Measurements from ENCODE around the gene DENND4B. TPM values are rescaled to one million over a fixed set of nuclear protein-coding genes. Genes with fewer than 3 reads are reported as not detected.

DENND4B gene
- total and polyA plus RNA-seq, 9 of the 15 experiments (the other 6 are each of a cell fraction or from before 2014, with no cell fraction given), result 9.5 to 80.5 (median 23.1) TPM

DNA sequence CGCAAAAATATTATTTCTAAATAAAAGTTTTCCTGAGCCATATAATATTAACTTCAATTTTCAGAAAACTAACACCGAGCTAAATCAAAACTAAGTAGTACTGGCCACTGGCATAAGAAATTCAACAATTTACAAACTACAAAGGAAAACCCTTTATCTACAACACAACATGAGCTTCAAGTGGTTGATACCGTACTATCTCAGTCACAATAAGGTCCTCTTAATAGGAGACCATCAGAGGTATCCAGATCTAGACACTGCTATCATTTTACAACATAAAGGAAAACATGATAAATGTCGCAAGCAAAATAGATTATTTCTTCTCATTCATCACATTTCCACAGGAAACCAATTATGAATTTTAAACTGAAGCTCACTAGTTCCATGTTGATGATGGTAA lies 63.3 kb downstream of the DENND4B start (continued):
- TF ChIP-seq, protein P1, sequence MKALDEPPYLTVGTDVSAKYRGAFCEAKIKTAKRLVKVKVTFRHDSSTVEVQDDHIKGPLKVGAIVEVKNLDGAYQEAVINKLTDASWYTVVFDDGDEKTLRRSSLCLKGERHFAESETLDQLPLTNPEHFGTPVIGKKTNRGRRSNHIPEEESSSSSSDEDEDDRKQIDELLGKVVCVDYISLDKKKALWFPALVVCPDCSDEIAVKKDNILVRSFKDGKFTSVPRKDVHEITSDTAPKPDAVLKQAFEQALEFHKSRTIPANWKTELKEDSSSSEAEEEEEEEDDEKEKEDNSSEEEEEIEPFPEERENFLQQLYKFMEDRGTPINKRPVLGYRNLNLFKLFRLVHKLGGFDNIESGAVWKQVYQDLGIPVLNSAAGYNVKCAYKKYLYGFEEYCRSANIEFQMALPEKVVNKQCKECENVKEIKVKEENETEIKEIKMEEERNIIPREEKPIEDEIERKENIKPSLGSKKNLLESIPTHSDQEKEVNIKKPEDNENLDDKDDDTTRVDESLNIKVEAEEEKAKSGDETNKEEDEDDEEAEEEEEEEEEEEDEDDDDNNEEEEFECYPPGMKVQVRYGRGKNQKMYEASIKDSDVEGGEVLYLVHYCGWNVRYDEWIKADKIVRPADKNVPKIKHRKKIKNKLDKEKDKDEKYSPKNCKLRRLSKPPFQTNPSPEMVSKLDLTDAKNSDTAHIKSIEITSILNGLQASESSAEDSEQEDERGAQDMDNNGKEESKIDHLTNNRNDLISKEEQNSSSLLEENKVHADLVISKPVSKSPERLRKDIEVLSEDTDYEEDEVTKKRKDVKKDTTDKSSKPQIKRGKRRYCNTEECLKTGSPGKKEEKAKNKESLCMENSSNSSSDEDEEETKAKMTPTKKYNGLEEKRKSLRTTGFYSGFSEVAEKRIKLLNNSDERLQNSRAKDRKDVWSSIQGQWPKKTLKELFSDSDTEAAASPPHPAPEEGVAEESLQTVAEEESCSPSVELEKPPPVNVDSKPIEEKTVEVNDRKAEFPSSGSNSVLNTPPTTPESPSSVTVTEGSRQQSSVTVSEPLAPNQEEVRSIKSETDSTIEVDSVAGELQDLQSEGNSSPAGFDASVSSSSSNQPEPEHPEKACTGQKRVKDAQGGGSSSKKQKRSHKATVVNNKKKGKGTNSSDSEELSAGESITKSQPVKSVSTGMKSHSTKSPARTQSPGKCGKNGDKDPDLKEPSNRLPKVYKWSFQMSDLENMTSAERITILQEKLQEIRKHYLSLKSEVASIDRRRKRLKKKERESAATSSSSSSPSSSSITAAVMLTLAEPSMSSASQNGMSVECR (CRISPR knock-in tag; IDR thresholded peaks at IDR 0.05), result no peak
- TF ChIP-seq NR2C2 (CRISPR knock-in tag; IDR thresholded peaks at IDR 0.05) (no peak), NR2C2 (tag; IDR thresholded peaks at IDR 0.05) (no peak), RBBP5 (IDR thresholded peaks at IDR 0.05; ENCODE audit: borderline replicate concordance, insufficient read depth, low read length, poor library complexity, severe bottlenecking) (no peak), GATA2 (CRISPR knock-in tag; IDR thresholded peaks at IDR 0.05) (no peak), MXI1 (IDR thresholded peaks at IDR 0.05; ENCODE audit: low read depth, low read length) (no peak), HOXB6 (CRISPR knock-in tag; IDR thresholded peaks at IDR 0.05; ENCODE audit: borderline replicate concordance) (no peak), DPF2 (IDR thresholded peaks at IDR 0.05) (0 out of 2 replicates have a peak, but pooled peaks have one; percentile 33), TEAD4 (IDR thresholded peaks at IDR 0.05; ENCODE audit: low read length) (peak; percentile 88), TEAD4 (CRISPR knock-in tag; IDR thresholded peaks at IDR 0.05; ENCODE audit: borderline replicate concordance) (no peak), SP2 (IDR thresholded peaks at IDR 0.05; ENCODE audit: extremely low read depth, low read depth, low read length, poor library complexity, severe bottlenecking) (no peak), EP300 (IDR thresholded peaks at IDR 0.05; ENCODE audit: low read length) (peak; percentile 34; the same call in 1 of the 2 replicates), ZNF41 (CRISPR knock-in tag; conservative IDR thresholded peaks at IDR 0.05) (no peak), SMARCB1 (IDR thresholded peaks at IDR 0.05; ENCODE audit: insufficient read length, low read depth) (no peak), DACH1 (IDR thresholded peaks at IDR 0.05; ENCODE audit: partially characterized antibody) (peak; percentile 9), SRSF1 (IDR thresholded peaks at IDR 0.05; ENCODE audit: low read depth, low read length) (no peak), CAMTA2 (CRISPR knock-in tag; conservative IDR thresholded peaks at IDR 0.05) (no peak)
- TF ChIP-seq, protein P2, sequence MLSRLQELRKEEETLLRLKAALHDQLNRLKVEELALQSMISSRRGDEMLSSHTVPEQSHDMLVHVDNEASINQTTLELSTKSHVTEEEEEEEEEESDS (CRISPR knock-in tag; IDR thresholded peaks at IDR 0.05), result no peak
- TF ChIP-seq, protein P3, sequence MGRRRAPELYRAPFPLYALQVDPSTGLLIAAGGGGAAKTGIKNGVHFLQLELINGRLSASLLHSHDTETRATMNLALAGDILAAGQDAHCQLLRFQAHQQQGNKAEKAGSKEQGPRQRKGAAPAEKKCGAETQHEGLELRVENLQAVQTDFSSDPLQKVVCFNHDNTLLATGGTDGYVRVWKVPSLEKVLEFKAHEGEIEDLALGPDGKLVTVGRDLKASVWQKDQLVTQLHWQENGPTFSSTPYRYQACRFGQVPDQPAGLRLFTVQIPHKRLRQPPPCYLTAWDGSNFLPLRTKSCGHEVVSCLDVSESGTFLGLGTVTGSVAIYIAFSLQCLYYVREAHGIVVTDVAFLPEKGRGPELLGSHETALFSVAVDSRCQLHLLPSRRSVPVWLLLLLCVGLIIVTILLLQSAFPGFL (CRISPR knock-in tag; IDR thresholded peaks at IDR 0.05), result no peak
- TF ChIP-seq, protein P4, sequence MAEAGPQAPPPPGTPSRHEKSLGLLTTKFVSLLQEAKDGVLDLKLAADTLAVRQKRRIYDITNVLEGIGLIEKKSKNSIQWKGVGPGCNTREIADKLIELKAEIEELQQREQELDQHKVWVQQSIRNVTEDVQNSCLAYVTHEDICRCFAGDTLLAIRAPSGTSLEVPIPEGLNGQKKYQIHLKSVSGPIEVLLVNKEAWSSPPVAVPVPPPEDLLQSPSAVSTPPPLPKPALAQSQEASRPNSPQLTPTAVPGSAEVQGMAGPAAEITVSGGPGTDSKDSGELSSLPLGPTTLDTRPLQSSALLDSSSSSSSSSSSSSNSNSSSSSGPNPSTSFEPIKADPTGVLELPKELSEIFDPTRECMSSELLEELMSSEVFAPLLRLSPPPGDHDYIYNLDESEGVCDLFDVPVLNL (CRISPR knock-in tag; IDR thresholded peaks at IDR 0.05; ENCODE audit: low read depth), result no peak
- TF ChIP-seq, protein P5, sequence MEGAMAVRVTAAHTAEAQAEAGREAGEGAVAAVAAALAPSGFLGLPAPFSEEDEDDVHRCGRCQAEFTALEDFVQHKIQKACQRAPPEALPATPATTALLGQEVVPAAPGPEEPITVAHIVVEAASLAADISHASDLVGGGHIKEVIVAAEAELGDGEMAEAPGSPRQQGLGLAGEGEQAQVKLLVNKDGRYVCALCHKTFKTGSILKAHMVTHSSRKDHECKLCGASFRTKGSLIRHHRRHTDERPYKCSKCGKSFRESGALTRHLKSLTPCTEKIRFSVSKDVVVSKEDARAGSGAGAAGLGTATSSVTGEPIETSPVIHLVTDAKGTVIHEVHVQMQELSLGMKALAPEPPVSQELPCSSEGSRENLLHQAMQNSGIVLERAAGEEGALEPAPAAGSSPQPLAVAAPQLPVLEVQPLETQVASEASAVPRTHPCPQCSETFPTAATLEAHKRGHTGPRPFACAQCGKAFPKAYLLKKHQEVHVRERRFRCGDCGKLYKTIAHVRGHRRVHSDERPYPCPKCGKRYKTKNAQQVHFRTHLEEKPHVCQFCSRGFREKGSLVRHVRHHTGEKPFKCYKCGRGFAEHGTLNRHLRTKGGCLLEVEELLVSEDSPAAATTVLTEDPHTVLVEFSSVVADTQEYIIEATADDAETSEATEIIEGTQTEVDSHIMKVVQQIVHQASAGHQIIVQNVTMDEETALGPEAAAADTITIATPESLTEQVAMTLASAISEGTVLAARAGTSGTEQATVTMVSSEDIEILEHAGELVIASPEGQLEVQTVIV (CRISPR knock-in tag; IDR thresholded peaks at IDR 0.05; ENCODE audit: borderline replicate concordance), result no peak

Data from K562 (cell line).